Karpas-422 (cell line): Measurements from ENCODE around the gene NCR1. TPM values are rescaled to one million over a fixed set of nuclear protein-coding genes. Genes with fewer than 3 reads are reported as not detected.
"Not testable (repeated sequence)": the region's sequence is repeated elsewhere in the genome, so short reads cannot be mapped to it uniquely, and the experiment has no call there.

Experiments used
- DNase-seq: peaks from one replicate; pipeline ENCODE4 v3.0.0-alpha.2; 2015
- H2AFZ ChIP-seq: fragments of 200-600 bp; sonication (generic); 2 replicates; pipeline ENCODE4 v1.6.1; 2014; ENCODE audit warnings: antibody characterized with exemption, low read length, mixed read lengths
- H3K27ac ChIP-seq: fragments of 200-600 bp; sonication (generic); 2 replicates; pipeline ENCODE4 v1.5.1; 2014; ENCODE audit warnings: mild to moderate bottlenecking, low read length, moderate library complexity
- H3K27me3 ChIP-seq: fragments of 200-600 bp; sonication (generic); 2 replicates; pipeline ENCODE4 v1.6.1; 2014; ENCODE audit warnings: low read length, mixed read lengths
- H3K36me3 ChIP-seq: fragments of 200-600 bp; sonication (generic); 2 replicates; pipeline ENCODE4 v1.6.1; 2014; ENCODE audit warnings: low read length, mixed read lengths; ENCODE audit not compliant: insufficient read depth
- H3K4me1 ChIP-seq: fragments of 200-600 bp; sonication (generic); 2 replicates; pipeline ENCODE4 v1.6.1; 2014; ENCODE audit warnings: mild to moderate bottlenecking, low read length, mixed read lengths
- H3K4me2 ChIP-seq: fragments of 200-600 bp; sonication (generic); 2 replicates; pipeline ENCODE4 v1.6.1; 2014; ENCODE audit warnings: low read length, low read depth, mild to moderate bottlenecking; ENCODE audit not compliant: poor library complexity, severe bottlenecking
- H3K4me3 ChIP-seq: fragments of 200-600 bp; sonication (generic); 2 replicates; pipeline ENCODE4 v1.5.1; 2014; ENCODE audit warnings: mild to moderate bottlenecking, antibody characterized with exemption, low read length, mixed read lengths
- H3K79me2 ChIP-seq: fragments of 200-600 bp; sonication (generic); 2 replicates; pipeline ENCODE4 v1.6.1; 2014; ENCODE audit warnings: mild to moderate bottlenecking, low read length, mixed read lengths
- H3K9ac ChIP-seq: fragments of 200-600 bp; sonication (generic); 2 replicates; pipeline ENCODE4 v1.6.0; 2014; ENCODE audit warnings: low read length
- H3K9me2 ChIP-seq: fragments of 200-600 bp; sonication (generic), shearing (Covaris generic); replicated peaks from 2 replicates; pipeline ENCODE4 v1.6.0; 2014; ENCODE audit warnings: mild to moderate bottlenecking, low read length, moderate library complexity; ENCODE audit not compliant: insufficient read depth
- H3K9me3 ChIP-seq: fragments of 300-700, 200-600 bp; sonication (generic); 2 replicates; pipeline ENCODE4 v1.6.1; 2014; ENCODE audit warnings: low read length, mixed read lengths
- H4K20me1 ChIP-seq: fragments of 200-600 bp; sonication (generic); 2 replicates; pipeline ENCODE4 v1.6.1; 2014; ENCODE audit warnings: mild to moderate bottlenecking, antibody characterized with exemption, low read length, low read depth; ENCODE audit not compliant: insufficient read depth
- total RNA-seq: library from RNA; depleted of rRNA; stranded (reverse); fragments of >200 nt; shearing (Covaris generic); gene quantifications from 2 replicates; pipeline ENCODE4 v1.2.3, GENCODE V29; 2014; ENCODE audit warnings: low replicate concordance; rRNA removed

The NCR1 gene
- total RNA-seq, result not detected in 2 replicates

GRCh38 chr19:54905803-54906511 is at the start of gene NCR1:
TSS of gene NCR1 (plus strand) at chr19:54906148. CDS start at chr19:54906188, 40 bp downstream.
- Histone ChIP-seq H3K4me1 (no peaks in the 10 kb centered on the region), H3K36me3 (no peaks in the 10 kb centered on the region), H3K4me3 (no peak within 1 kb of the TSS), H3K9me3 (no peaks in the 10 kb centered on the region), H2AFZ (peak within 1 kb of the TSS; percentile 5; the same call in 1 of the 2 replicates), H3K4me2 (no peak within 1 kb of the TSS), H3K9me2 (no peaks in the 10 kb centered on the region), H3K27me3 (no peaks in the 10 kb centered on the region), H3K27ac (no peak within 1 kb of the TSS), H3K79me2 (no peaks in the 10 kb centered on the region), H4K20me1 (no peaks in the 10 kb centered on the region), H3K9ac (no peak within 1 kb of the TSS)
- DNase-seq, result no peak

DNA sequence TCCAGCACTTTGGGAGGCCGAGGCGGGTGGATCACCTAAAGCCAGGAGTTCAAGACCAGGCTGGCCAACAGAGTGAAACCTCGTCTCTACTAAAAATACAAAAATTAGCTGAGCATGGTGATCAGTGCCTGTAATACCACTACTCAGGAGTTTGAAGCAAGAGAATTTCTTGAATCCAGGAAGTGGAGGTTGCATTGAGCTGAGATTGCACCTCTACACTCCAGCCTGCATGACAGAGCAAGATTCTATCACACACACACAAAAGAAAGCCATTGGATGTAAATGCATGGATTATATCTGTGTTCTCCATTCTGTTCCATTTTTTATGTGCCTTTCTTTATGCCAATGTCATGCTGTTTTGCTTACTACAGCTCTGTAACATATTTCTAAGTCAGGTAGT is 47.5 kb upstream of the NCR1 start:
- not testable (repeated sequence) for H3K9ac ChIP-seq, H3K9me2 ChIP-seq, H3K27ac ChIP-seq

DNA sequence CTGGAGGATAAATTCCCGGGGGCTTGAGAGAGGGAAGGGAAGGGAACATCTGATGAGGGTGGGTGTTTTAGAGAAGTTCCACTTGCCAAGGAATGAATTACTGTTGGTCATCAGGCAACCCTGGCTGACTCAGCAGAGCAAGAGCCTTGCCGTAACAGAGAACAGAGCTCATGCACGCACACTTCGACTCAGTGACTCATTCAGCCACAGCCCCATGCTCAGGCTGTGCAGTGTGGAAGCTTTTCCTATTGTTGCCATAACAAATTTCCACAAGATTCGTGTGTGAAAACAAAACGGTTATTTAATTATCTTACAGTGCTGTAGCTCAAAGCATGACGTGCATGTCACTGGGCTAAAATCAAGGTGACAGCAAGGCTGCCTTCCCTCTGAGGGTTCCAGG is 46.5 kb upstream of the NCR1 start:
- not testable (repeated sequence) for H2AFZ ChIP-seq, H3K4me2 ChIP-seq, H3K27ac ChIP-seq, H3K27me3 ChIP-seq, H3K9me2 ChIP-seq, H3K79me2 ChIP-seq, H3K9ac ChIP-seq, H3K4me3 ChIP-seq, H3K9me3 ChIP-seq, H3K4me1 ChIP-seq, H4K20me1 ChIP-seq, H3K36me3 ChIP-seq
- peak; percentile 40 for DNase-seq

More for the DNA sequence above, 47.5 kb upstream of the NCR1 start:
- H3K9me3 ChIP-seq, DNase-seq, H4K20me1 ChIP-seq, H3K4me1 ChIP-seq, H3K36me3 ChIP-seq, H3K79me2 ChIP-seq, H3K4me3 ChIP-seq, H2AFZ ChIP-seq, H3K27me3 ChIP-seq, H3K4me2 ChIP-seq: not testable (repeated sequence)

DNA sequence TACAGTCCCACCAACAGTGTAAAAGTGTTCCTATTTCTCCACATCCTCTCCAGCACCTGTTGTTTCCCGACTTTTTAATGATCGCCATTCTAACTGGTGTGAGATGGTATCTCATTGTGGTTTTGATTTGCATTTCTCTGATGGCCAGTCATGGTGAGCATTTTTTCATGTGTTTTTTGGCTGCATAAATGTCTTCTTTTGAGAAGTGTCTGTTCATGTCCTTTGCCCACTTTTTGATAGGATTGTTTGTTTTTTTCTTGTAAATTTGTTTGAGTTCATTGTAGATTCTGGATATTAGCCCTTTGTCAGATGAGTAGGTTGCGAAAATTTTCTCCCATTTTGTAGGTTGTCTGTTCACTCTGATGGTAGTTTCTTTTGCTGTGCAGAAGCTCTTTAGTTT is 42.5 kb upstream of the NCR1 start:
- H3K36me3 ChIP-seq, H3K4me2 ChIP-seq, H2AFZ ChIP-seq, H4K20me1 ChIP-seq, H3K4me1 ChIP-seq, H3K27me3 ChIP-seq, H3K4me3 ChIP-seq, H3K9me2 ChIP-seq, H3K9ac ChIP-seq, H3K9me3 ChIP-seq, H3K27ac ChIP-seq, H3K79me2 ChIP-seq, DNase-seq: not testable (repeated sequence)

GRCh38 chr19:54871696-54872095 is 34.3 kb upstream of the NCR1 start:
- Histone ChIP-seq H3K27ac (no peak overlapping the region), H3K79me2 (no peaks in the 10 kb centered on the region), H3K4me2 (no peak overlapping the region), H3K9ac (no peak overlapping the region), H3K36me3 (no peaks in the 10 kb centered on the region), H2AFZ (no peak overlapping the region), H3K9me3 (no peaks in the 10 kb centered on the region), H3K27me3 (no peaks in the 10 kb centered on the region), H3K4me3 (no peak overlapping the region), H3K9me2 (no peaks in the 10 kb centered on the region), H4K20me1 (no peaks in the 10 kb centered on the region), H3K4me1 (no peaks in the 10 kb centered on the region)
- DNase-seq, result no peak

DNA sequence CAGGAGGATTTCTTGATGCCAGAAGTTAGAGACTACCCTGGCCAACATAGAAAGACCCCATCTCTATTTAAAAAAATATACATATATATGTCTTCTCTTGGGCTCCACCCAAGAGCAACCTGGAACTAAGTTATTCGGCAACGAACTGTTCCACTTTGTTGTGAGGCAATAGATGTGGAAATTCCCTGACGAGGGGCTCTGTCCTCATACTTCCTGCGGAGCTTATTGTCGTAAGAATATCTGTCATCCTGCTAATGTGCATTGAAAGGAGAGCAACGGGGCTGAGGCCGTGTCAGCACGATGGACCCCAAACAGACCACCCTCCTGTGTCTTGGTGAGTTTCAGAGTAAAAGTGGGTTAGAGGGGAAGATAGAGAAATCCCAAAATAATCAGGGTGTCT is 32.0 kb upstream of the NCR1 start, which contains the start of gene FCAR:
FCAR (plus strand) TSS at position 246 of the 400 bp plus-strand sequence; CDS start at position 301, 55 bp downstream.
- H3K79me2 ChIP-seq, result no peaks in the 10 kb centered on the region
- H2AFZ ChIP-seq, result no peak within 1 kb of the TSS
- no peak within 1 kb of the TSS for H3K9ac ChIP-seq
- no peaks in the 10 kb centered on the region for H3K9me3 ChIP-seq
- H3K4me1 ChIP-seq, result no peaks in the 10 kb centered on the region
- H3K36me3 ChIP-seq, result no peaks in the 10 kb centered on the region
- DNase-seq, result no peak
- no peaks in the 10 kb centered on the region for H3K27me3 ChIP-seq
- no peaks in the 10 kb centered on the region for H4K20me1 ChIP-seq
- H3K4me2 ChIP-seq, result no peak within 1 kb of the TSS
- no peaks in the 10 kb centered on the region for H3K9me2 ChIP-seq
- no peak within 1 kb of the TSS for H3K27ac ChIP-seq
- no peak within 1 kb of the TSS for H3K4me3 ChIP-seq

DNA sequence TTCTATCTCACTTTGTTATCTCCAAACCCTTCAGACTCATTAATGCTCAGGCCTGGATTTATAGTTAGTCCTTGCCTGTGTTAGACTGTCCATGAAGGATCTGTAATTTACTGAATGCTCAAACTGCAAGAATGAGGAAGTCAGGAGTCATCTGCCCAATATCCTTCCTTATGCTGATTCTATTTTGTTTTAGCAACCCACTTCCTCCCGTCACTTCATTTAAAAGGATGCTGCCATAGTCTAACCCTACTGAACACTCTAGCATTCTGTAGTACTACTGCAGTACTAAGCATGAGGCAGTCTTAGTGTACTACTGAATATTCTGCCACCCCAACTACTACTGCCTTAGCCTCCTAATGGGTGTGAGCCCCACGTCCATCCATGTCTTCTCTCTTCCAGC is 30.4 kb upstream of the NCR1 start:
- no peaks in the 10 kb centered on the region for H3K79me2 ChIP-seq
- no peak overlapping the region for H3K4me3 ChIP-seq
- no peak overlapping the region for H2AFZ ChIP-seq
- H3K4me2 ChIP-seq, result no peak overlapping the region
- no peaks in the 10 kb centered on the region for H4K20me1 ChIP-seq
- no peaks in the 10 kb centered on the region for H3K36me3 ChIP-seq
- H3K9me2 ChIP-seq, result no peaks in the 10 kb centered on the region
- H3K4me1 ChIP-seq, result no peaks in the 10 kb centered on the region
- no peak overlapping the region for H3K27ac ChIP-seq
- H3K9me3 ChIP-seq, result no peaks in the 10 kb centered on the region
- no peaks in the 10 kb centered on the region for H3K27me3 ChIP-seq
- peak; percentile 39 for DNase-seq
- H3K9ac ChIP-seq, result no peak overlapping the region

DNA sequence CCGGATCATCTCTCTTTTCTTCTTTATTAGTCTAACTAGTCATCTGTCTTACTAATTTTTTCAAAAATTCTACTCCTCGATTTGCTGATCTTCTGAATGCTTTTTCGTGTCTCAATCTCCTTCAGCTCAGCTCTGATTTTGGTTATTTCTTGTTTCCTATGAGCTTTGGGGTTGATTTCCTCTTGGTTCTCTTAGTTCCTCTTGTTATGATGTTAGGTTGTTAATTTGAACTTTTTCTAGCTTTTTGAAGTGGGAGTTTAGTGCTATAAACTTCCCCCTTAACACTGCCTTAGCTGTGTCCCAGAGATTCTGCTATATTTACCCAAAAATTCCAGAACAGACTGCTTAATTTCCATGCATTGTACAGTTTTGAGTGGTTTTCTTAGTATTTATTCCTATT is 28.5 kb upstream of the NCR1 start:
- no peak for DNase-seq
- no peaks in the 10 kb centered on the region for H3K9me3 ChIP-seq
- H3K9me2 ChIP-seq, result no peaks in the 10 kb centered on the region
- H2AFZ ChIP-seq, result no peak overlapping the region
- H3K27ac ChIP-seq, result no peak overlapping the region
- no peak overlapping the region for H3K4me3 ChIP-seq
- no peak overlapping the region for H3K4me2 ChIP-seq
- no peak overlapping the region for H3K9ac ChIP-seq
- no peaks in the 10 kb centered on the region for H3K4me1 ChIP-seq
- H3K36me3 ChIP-seq, result no peaks in the 10 kb centered on the region
- no peaks in the 10 kb centered on the region for H4K20me1 ChIP-seq
- H3K79me2 ChIP-seq, result no peaks in the 10 kb centered on the region
- H3K27me3 ChIP-seq, result no peaks in the 10 kb centered on the region
